A549 (cell line): Measurements from ENCODE around the gene ADAMTS14.

Experiments
- CTCF ChIP-seq: fragments of >200 bp; sonication (Bioruptor Twin); formaldehyde crosslinking; IDR thresholded peaks from 3 replicates; pipeline ENCODE4 v1.5.1; 2016
- RAD21 ChIP-seq, 2 experiments: fragments of >200 bp in 1 of 2; sonication (Bioruptor Twin) in 1 of 2; formaldehyde crosslinking in 1 of 2; IDR thresholded peaks in 1 of 2; conservative IDR thresholded peaks in 1 of 2; 2 replicates in 1 of 2; 3 replicates in 1 of 2; pipeline ENCODE4 v1.6.1; 2012 to 2018; ENCODE audit warnings: inconsistent platforms in 1 of 2

DNA sequence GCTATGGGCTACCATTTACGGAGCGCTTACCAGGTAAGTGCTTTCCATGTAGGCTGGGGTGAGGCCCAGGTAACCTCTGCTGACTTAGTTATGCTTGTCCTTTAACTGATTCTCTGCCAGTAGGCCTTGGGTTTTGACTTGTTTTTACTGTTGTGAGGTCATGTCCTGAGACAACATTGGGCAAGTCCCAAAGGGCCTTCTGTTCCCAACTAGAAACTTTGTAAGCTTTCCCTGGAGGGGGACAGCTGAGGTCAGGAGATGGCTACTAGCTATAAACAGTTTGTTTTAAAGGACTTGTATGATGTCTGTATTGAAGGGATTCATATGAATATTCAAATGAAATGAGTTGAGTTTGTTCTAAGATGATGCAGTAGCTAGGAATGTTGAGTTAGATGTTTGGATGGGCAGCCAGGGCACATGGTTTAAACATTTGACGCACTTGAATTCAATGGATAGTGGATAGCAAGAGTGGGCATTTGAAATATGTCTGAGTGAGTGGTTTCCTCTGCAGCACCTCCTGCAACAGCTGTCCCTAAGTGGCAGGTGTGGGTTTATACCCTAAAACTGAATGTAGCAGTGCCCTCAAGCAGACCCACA, 133.4 kb downstream of the ADAMTS14 start:
- TF ChIP-seq RAD21 (conservative IDR thresholded peaks at IDR 0.05 in 1 of 2, IDR thresholded peaks at IDR 0.05 in 1 of 2) (no peak), CTCF (no peak)
